CD14-positive monocyte (primary cell): Measurements from ENCODE around the gene HSPA1B. TPM values are rescaled to one million over a fixed set of nuclear protein-coding genes. Genes with fewer than 3 reads are reported as not detected.
A peak's percentile ranks its signal among the peaks of the same experiment; 100 is the strongest.

ENCODE experiments used
- DNase-seq, 3 donors: peaks; one replicate each; pipeline ENCODE4 v3.0.0-alpha.2; 2011 to 2022
- H2AFZ ChIP-seq: 2 replicates; pipeline ENCODE4 v1.6.0; 2012; ENCODE audit warnings: mild to moderate bottlenecking, low read depth, low read length, inconsistent platforms; ENCODE audit not compliant: insufficient read depth, poor library complexity, severe bottlenecking
- H3K27ac ChIP-seq, 2 donors: 1 replicate in 1 of 2; 2 replicates in 1 of 2; pipeline ENCODE4 v1.5.1; 2012 to 2013; ENCODE audit warnings: low read length in 2 of 2, control low read depth in 1 of 2, inconsistent platforms in 1 of 2, low read depth in 1 of 2, mild to moderate bottlenecking in 1 of 2
- H3K27me3 ChIP-seq, 2 donors: one replicate each; pipeline versions ENCODE4 v1.6.0 to v1.6.1; 2011 to 2013; ENCODE audit warnings: low read length in 2 of 2; ENCODE audit not compliant: control insufficient read depth in 2 of 2, insufficient read depth in 2 of 2
- H3K36me3 ChIP-seq, 2 donors: replicated peaks in 1 of 2; 1 replicate in 1 of 2; 2 replicates in 1 of 2; pipeline versions ENCODE4 v1.5.1 to v1.6.1; 2012 to 2013; ENCODE audit warnings: low read length in 2 of 2, control low read depth in 1 of 2, inconsistent platforms in 1 of 2, mild to moderate bottlenecking in 1 of 2; ENCODE audit not compliant: insufficient read depth in 2 of 2, control insufficient read depth in 1 of 2
- H3K4me1 ChIP-seq, 2 donors: 1 replicate in 1 of 2; 2 replicates in 1 of 2; pipeline versions ENCODE4 v1.5.1 to v1.6.1; 2012 to 2013; ENCODE audit warnings: low read length in 2 of 2, control low read depth in 1 of 2, inconsistent platforms in 1 of 2, mild to moderate bottlenecking in 1 of 2, moderate library complexity in 1 of 2; ENCODE audit not compliant: insufficient read depth in 2 of 2, control insufficient read depth in 1 of 2
- H3K4me2 ChIP-seq: replicated peaks from 2 replicates; pipeline ENCODE3; 2012; ENCODE audit warnings: low read length, moderate library complexity, mild to moderate bottlenecking; ENCODE audit not compliant: poor library complexity, severe bottlenecking; ENCODE audit errors: extremely low read depth
- H3K4me3 ChIP-seq, 3 experiments: fragments of 200-600 bp in 1 of 3; sonication (generic) in 1 of 3; replicated peaks in 1 of 3; 1 replicate in 2 of 3; 2 replicates in 1 of 3; pipeline ENCODE4 v1.5.1; 2011 to 2013; ENCODE audit warnings: low read length in 3 of 3, mild to moderate bottlenecking in 3 of 3, control low read depth in 2 of 3, low read depth in 2 of 3, inconsistent platforms in 1 of 3, moderate library complexity in 1 of 3
- H3K79me2 ChIP-seq: 2 replicates; pipeline ENCODE4 v1.6.0; 2012; ENCODE audit warnings: mild to moderate bottlenecking, control low read depth, inconsistent platforms, low read length, moderate library complexity; ENCODE audit not compliant: insufficient read depth
- H3K9ac ChIP-seq: 2 replicates; pipeline ENCODE4 v1.6.0; 2017; ENCODE audit warnings: low read length, mild to moderate bottlenecking; ENCODE audit not compliant: insufficient read depth, poor library complexity, severe bottlenecking
- H3K9me3 ChIP-seq, 2 donors: replicated peaks in 1 of 2; 1 replicate in 1 of 2; 2 replicates in 1 of 2; pipeline versions ENCODE4 v1.5.1 to v1.6.1; 2012 to 2013; ENCODE audit warnings: low read length in 2 of 2, control low read depth in 1 of 2; ENCODE audit not compliant: control insufficient read depth in 1 of 2, insufficient read depth in 1 of 2
- H4K20me1 ChIP-seq: 2 replicates; pipeline ENCODE4 v1.6.0; 2012; ENCODE audit warnings: mild to moderate bottlenecking, low read length, control low read depth, moderate library complexity; ENCODE audit not compliant: insufficient read depth
- H3K27ac Mint-ChIP-seq, 7 donors: one replicate each; pipeline ENCODE4 v1.8.0; 2020; ENCODE audit warnings: mild to moderate bottlenecking in 7 of 7, mixed read lengths in 7 of 7, moderate library complexity in 6 of 7, inconsistent platforms in 2 of 7
- H3K27me3 Mint-ChIP-seq, 3 donors: one replicate each; pipeline ENCODE4 v1.8.0; 2021 to 2022; ENCODE audit warnings: low read depth in 3 of 3, mild to moderate bottlenecking in 3 of 3, mixed read lengths in 3 of 3, moderate library complexity in 3 of 3, inconsistent platforms in 1 of 3
- H3K36me3 Mint-ChIP-seq, 2 donors: one replicate each; pipeline ENCODE4 v1.8.0; 2020; ENCODE audit warnings: mixed read lengths in 2 of 2, inconsistent platforms in 1 of 2, mild to moderate bottlenecking in 1 of 2
- H3K4me1 Mint-ChIP-seq: one replicate; pipeline ENCODE4 v1.8.0; 2020; ENCODE audit warnings: mild to moderate bottlenecking, mixed read lengths
- H3K4me3 Mint-ChIP-seq, 2 donors: one replicate each; pipeline ENCODE4 v1.8.0; 2020; ENCODE audit warnings: mild to moderate bottlenecking in 2 of 2, mixed read lengths in 2 of 2, moderate library complexity in 1 of 2
- H3K9me3 Mint-ChIP-seq, 7 donors: one replicate each; pipeline ENCODE4 v1.8.0; 2020 to 2022; ENCODE audit warnings: mixed read lengths in 7 of 7, mild to moderate bottlenecking in 6 of 7, moderate library complexity in 6 of 7, inconsistent platforms in 2 of 7
- WGBS: methylation state at CpG from one replicate; pipeline ENCODE4 v1.1.5; 2013; ENCODE audit warnings: missing lambda C conversion rate; ENCODE audit not compliant: insufficient coverage; 5-methylcytosine and 5-hydroxymethylcytosine counted together
- intact Hi-C, 2 donors: fragments of 100-400 bp; cut with micrococcal nuclease; formaldehyde crosslinking; loops; one replicate each; pipeline versions ENCODE4 v1.15.0 to v1.15.1; 2023
- polyA plus RNA-seq, 3 donors: library from polyadenylated mRNA; depleted of rRNA in 1 of 3; unstranded in 2 of 3; stranded (reverse) in 1 of 3; fragments of 300-500 nt in 2 of 3; fragments of >200 nt in 1 of 3; fragmentation: Illumina TruSeq in 2 of 3; gene quantifications; 1 replicate in 2 of 3; 2 replicates in 1 of 3; pipeline ENCODE4 v1.2.3, GENCODE V29; 2012 to 2021
- TF ChIP-seq, protein P1 (sequence below): fragments of 200-600 bp; IDR thresholded peaks from one replicate; pipeline ENCODE4 v1.8.0; 2022; ENCODE audit warnings: antibody characterized with exemption, mild to moderate bottlenecking

HSPA1B gene
- polyA plus RNA-seq, 3 donors, result 3.4 to 81.4 (median 4.8) TPM

DNA sequence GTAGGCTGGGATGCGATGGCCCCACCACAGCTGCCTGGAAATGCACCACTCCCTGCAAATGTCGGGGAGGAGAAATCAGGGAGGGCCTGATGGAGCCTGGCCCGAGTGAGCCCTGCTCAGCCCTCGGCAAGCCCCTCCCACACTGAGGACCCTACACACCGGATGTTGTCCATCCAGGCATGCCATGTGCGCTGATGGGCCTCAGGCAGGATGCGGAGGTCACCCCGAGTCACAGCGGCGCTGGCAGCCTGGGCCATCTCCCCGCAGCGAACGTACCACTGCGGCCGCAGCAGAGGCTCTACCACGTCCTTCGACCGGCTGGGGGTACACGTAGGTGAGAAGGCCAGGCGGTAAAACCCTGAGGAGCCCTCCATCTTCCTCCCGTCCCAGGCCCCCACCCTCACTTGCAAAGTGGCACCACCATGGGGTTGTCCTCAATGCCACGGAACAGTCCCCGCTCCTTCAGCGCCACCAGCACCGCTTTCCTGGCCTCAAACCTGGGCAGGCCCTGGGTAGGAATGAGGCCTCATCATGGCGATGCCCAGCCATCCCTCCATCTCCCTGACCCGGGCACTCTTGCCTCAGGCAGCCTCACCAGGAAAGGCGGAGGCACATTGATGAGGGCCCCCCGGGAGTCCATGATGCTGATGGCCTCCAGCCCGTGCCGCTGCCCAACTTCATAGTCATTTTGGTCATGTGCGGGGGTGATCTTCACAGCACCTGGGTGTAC is 45.2 kb upstream of the HSPA1B start:
- Histone ChIP-seq H3K79me2 (no peaks in the 10 kb centered on the region), H3K36me3 (peaks cover 70 to 88% of the 10 kb centered on the region in 2 donors)

DNA sequence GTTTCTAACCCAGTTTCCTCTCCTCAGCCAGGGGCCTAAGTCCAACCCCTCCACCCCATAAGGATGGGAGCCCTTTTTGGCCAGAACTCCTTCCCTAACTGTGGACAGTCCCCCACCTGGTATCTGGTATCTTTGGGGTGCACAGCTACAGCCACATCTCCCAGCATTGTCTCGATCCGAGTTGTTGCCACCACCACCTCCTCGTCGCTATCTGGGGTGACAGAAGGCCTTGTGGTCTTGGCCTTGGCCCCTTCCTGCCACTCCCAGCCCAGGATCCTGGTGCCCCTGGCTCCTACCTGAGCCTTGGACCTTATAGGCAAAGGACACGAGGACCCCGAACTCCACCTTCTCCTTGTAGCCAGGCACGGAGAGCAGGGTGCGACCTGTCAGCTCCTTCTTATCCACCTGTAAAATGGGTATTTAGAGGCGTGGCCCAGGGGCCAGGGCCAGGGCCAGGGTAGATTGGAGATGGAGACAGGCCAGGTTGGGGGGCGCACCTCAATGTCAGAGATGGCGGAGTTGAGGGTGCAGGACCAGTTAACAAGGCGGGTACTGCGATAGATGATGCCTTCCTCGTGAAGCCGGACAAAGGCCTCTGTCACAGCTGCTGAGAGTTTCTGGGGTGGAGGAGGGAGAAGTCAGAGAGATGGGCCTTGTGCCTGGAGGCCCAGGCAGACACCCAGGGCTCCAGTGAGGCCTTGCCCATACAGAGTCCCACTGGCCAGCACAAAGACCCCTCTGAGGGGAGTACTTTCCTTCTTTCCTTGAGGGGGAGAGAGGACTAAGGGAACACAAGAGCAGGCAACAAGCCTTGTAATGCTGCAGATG is 43.2 kb upstream of the HSPA1B start:
- H3K4me3 Mint-ChIP-seq, result no peak overlapping the region
- WGBS, result 97% methylated on average over 7 of the region's 15 CpGs
- Histone ChIP-seq H3K27ac (peak overlapping the region in 1 of 2 donors; percentile 26), H3K4me3 (no peak overlapping the region), H3K4me1 (no peaks in the 10 kb centered on the region), H2AFZ (no peak overlapping the region), H3K79me2 (no peaks in the 10 kb centered on the region), H3K36me3 (peaks cover 58 to 77% of the 10 kb centered on the region in 2 donors), H3K9me3 (no peaks in the 10 kb centered on the region), H4K20me1 (no peaks in the 10 kb centered on the region), H3K27me3 (no peaks in the 10 kb centered on the region), H3K4me2 (no peak overlapping the region), H3K9ac (no peak overlapping the region)
- intact Hi-C loops, result no loop called here
- peaks cover 49 to 85% of the 10 kb centered on the region in 2 donors for H3K36me3 Mint-ChIP-seq
- TF ChIP-seq, protein P1, sequence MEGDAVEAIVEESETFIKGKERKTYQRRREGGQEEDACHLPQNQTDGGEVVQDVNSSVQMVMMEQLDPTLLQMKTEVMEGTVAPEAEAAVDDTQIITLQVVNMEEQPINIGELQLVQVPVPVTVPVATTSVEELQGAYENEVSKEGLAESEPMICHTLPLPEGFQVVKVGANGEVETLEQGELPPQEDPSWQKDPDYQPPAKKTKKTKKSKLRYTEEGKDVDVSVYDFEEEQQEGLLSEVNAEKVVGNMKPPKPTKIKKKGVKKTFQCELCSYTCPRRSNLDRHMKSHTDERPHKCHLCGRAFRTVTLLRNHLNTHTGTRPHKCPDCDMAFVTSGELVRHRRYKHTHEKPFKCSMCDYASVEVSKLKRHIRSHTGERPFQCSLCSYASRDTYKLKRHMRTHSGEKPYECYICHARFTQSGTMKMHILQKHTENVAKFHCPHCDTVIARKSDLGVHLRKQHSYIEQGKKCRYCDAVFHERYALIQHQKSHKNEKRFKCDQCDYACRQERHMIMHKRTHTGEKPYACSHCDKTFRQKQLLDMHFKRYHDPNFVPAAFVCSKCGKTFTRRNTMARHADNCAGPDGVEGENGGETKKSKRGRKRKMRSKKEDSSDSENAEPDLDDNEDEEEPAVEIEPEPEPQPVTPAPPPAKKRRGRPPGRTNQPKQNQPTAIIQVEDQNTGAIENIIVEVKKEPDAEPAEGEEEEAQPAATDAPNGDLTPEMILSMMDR, result no peak
- H3K27me3 Mint-ChIP-seq, result peaks cover 0 to 3% (median 0%) of the 10 kb centered on the region in 3 donors
- no peaks in the 10 kb centered on the region for H3K4me1 Mint-ChIP-seq
- peak overlapping the region in 3 of 7 donors; percentile 48 to 74 (median 68) for H3K27ac Mint-ChIP-seq
- no peak for DNase-seq
- no peaks in the 10 kb centered on the region for H3K9me3 Mint-ChIP-seq

More for the DNA sequence above, 45.2 kb upstream of the HSPA1B start:
- no peak for DNase-seq
- TF ChIP-seq, protein P1, result no peak
- Mint-ChIP-seq H3K27me3 (peaks cover 0 to 3% (median 2%) of the 10 kb centered on the region in 3 donors), H3K4me3 (no peak overlapping the region), H3K9me3 (no peaks in the 10 kb centered on the region), H3K27ac (peak overlapping the region in 2 of 7 donors; percentile 22 to 38), H3K4me1 (peaks cover 5% of the 10 kb centered on the region), H3K36me3 (peaks cover 60 to 92% of the 10 kb centered on the region in 2 donors)
- peaks cover 4 to 5% of the 10 kb centered on the region in 2 donors for H3K4me1 ChIP-seq
- no peaks in the 10 kb centered on the region for H3K27me3 ChIP-seq
- H3K4me3 ChIP-seq, result no peak overlapping the region
- H3K4me2 ChIP-seq, result no peak overlapping the region
- no peak overlapping the region for H2AFZ ChIP-seq
- H3K27ac ChIP-seq, result no peak overlapping the region
- intact Hi-C loops, result no loop called here
- no peaks in the 10 kb centered on the region for H4K20me1 ChIP-seq
- WGBS, result 98% methylated on average over 32 of the region's 32 CpGs
- no peaks in the 10 kb centered on the region for H3K9me3 ChIP-seq
- no peak overlapping the region for H3K9ac ChIP-seq
